Keratinocyte (primary cell): ENCODE measurements around the gene INS. TPM values are rescaled to one million over a fixed set of nuclear protein-coding genes. Genes with fewer than 3 reads are reported as not detected.

Source experiments
- DNase-seq: peaks from one replicate; pipeline ENCODE4 v3.0.0-alpha.2; 2011; ENCODE audit warnings: low read depth, missing footprints, low spot score
- FAIRE-seq: peaks from 2 replicates; lab custom pipeline; 2011; peaks lifted over from hg19 to GRCh38; lab: Jason Lieb, UNC
- H2AFZ ChIP-seq: 2 replicates; pipeline ENCODE4 v1.6.0; 2012; ENCODE audit warnings: low read length, control low read depth, inconsistent platforms; ENCODE audit not compliant: control insufficient read depth
- H3K27ac ChIP-seq: 2 replicates; pipeline ENCODE4 v1.5.1; 2011; ENCODE audit warnings: low read length; ENCODE audit not compliant: control insufficient read depth, insufficient read depth
- H3K27me3 ChIP-seq: 3 replicates; pipeline ENCODE4 v1.6.0; 2011; ENCODE audit warnings: low read length; ENCODE audit not compliant: control insufficient read depth, insufficient read depth; ENCODE audit errors: extremely low read depth
- H3K36me3 ChIP-seq, 2 experiments: 2 replicates in 1 of 2; 3 replicates in 1 of 2; pipeline ENCODE4 v1.5.1; 2011; ENCODE audit warnings: low read length in 2 of 2, mild to moderate bottlenecking in 1 of 2; ENCODE audit not compliant: control insufficient read depth in 2 of 2, insufficient read depth in 2 of 2; ENCODE audit errors: extremely low read depth in 1 of 2
- H3K4me1 ChIP-seq: 3 replicates; pipeline ENCODE4 v1.5.1; 2011; ENCODE audit warnings: low read length; ENCODE audit not compliant: control insufficient read depth, insufficient read depth; ENCODE audit errors: extremely low read depth
- H3K4me2 ChIP-seq: 3 replicates; pipeline ENCODE4 v1.6.0; 2011; ENCODE audit warnings: low read depth, low read length; ENCODE audit not compliant: control insufficient read depth, insufficient read depth; ENCODE audit errors: extremely low read depth
- H3K4me3 ChIP-seq, 3 experiments: fragments of 200-600 bp in 1 of 3; sonication (generic) in 1 of 3; 2 replicates in 2 of 3; 3 replicates in 1 of 3; pipeline ENCODE4 v1.5.1; 2011 to 2016; ENCODE audit warnings: low read length in 3 of 3, mild to moderate bottlenecking in 3 of 3, control low read depth in 2 of 3, inconsistent platforms in 1 of 3, low read depth in 1 of 3, mixed read lengths in 1 of 3, mixed run types in 1 of 3, moderate library complexity in 1 of 3; ENCODE audit not compliant: control insufficient read depth in 2 of 3, insufficient read depth in 2 of 3; ENCODE audit errors: extremely low read depth in 1 of 3
- H3K79me2 ChIP-seq: 2 replicates; pipeline ENCODE4 v1.6.0; 2012; ENCODE audit warnings: low read length; ENCODE audit not compliant: control insufficient read depth, insufficient read depth
- H3K9ac ChIP-seq: 3 replicates; pipeline ENCODE4 v1.6.0; 2011; ENCODE audit warnings: low read length; ENCODE audit not compliant: control insufficient read depth, insufficient read depth; ENCODE audit errors: extremely low read depth
- H3K9me1 ChIP-seq: 3 replicates; pipeline ENCODE4 v1.6.0; 2011; ENCODE audit warnings: low read length; ENCODE audit not compliant: control insufficient read depth, insufficient read depth; ENCODE audit errors: extremely low read depth
- H3K9me3 ChIP-seq: 2 replicates; pipeline ENCODE4 v1.5.1; 2012; ENCODE audit warnings: low read depth, low read length; ENCODE audit not compliant: control insufficient read depth
- H4K20me1 ChIP-seq: 3 replicates; pipeline ENCODE4 v1.6.0; 2011; ENCODE audit warnings: low read length; ENCODE audit not compliant: control insufficient read depth, insufficient read depth; ENCODE audit errors: extremely low read depth
- EZH2 ChIP-seq: IDR thresholded peaks from one replicate; pipeline ENCODE4 v1.6.1; 2012; ENCODE audit warnings: inconsistent platforms, mild to moderate bottlenecking, low read length, moderate library complexity
- dilution Hi-C: fragments of 300-500 bp; cut with MboI; formaldehyde crosslinking; loops from one replicate; pipeline ENCODE4 v1.7.0; 2020; ENCODE audit warnings: low sequenced_read_pairs; ENCODE audit not compliant: extremely low pct_ligation_motif_present
- polyA plus RNA-seq, 5 experiments: library from polyadenylated mRNA; depleted of rRNA in 3 of 5; stranded (reverse) in 3 of 5; stranded (forward) in 1 of 5; unstranded in 1 of 5; fragments of >200 nt; gene quantifications; 1 replicate in 1 of 5; 2 replicates in 3 of 5; 3 replicates in 1 of 5; pipeline versions ENCODE4 v1.2.1 to v1.2.3, GENCODE V29; 2011 to 2012; ENCODE audit warnings: missing spikeins in 2 of 5, low read depth in 1 of 5, low replicate concordance in 1 of 5
- TF ChIP-seq, protein P1 (sequence below), 3 experiments: IDR thresholded peaks in 1 of 3; conservative IDR thresholded peaks in 1 of 3; optimal IDR thresholded peaks in 1 of 3; 2 replicates in 2 of 3; 3 replicates in 1 of 3; pipeline versions ENCODE3 to v1.5.1; 2011; ENCODE audit warnings: low read length in 3 of 3, mild to moderate bottlenecking in 3 of 3, moderate library complexity in 2 of 3, control low read depth in 1 of 3, inconsistent platforms in 1 of 3; ENCODE audit not compliant: insufficient read depth in 2 of 3; ENCODE audit errors: extremely low read depth in 1 of 3

INS gene
- polyA plus RNA-seq, 1 donor (not counting 4 experiments of a cell fraction or from before 2014, with no cell fraction given), result not detected

DNA sequence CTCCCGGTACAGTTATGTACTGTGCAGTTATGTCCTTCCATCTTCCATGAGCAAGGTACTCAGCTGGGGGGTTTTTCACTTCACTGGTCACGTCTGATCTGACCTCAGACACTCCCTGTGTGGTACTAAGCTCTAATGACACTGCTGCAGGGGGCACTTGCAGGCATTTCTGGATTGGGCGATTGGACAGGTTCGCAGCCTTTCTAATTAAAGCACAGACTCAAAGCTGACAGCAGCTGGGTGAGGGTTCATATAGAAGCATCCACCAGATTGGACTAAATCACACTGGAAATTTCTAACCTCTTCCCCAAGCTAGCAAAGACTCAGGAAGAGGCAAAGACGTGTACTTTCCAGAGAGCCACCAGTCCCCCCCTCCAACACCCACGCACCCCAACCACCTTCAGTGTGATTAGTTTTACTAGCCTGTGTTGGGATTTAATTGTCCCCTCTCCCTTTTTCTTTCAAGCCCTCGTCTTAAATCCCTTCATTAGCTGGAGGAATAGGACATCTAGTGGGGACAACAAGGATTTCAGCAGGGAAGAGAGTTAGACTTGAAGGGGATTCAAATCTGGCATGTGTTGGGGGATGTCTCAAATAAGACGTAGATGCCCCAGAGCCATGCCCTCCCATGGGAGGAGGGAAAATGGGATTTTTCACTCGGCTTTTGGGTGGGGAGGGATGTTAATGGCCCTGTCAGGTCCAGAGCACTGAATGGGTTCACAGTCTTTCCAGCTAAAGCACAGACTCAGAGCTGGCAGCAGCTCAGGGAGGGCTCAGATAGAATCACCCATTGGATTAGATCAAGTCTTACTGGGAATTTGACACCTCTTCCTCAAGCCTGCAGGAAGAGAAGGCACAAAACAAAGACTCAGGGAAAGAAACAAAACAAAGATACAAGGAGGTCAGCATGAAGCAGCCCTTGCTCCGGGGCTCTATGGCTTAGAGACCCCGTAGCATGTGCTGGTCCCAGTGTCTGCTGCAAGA is 10.9 kb downstream of the INS start:
- dilution Hi-C loops, result no loop called here
- Histone ChIP-seq H3K9me3 (no peaks in the 10 kb centered on the region), H3K4me2 (no peak overlapping the region), H3K9me1 (no peaks in the 10 kb centered on the region), H3K36me3 (no peaks in the 10 kb centered on the region), H3K9ac (no peak overlapping the region), H3K4me3 (no peak overlapping the region), H2AFZ (no peak overlapping the region), H3K4me1 (peaks cover 5% of the 10 kb centered on the region), H3K27ac (no peak overlapping the region), H4K20me1 (peaks cover 5% of the 10 kb centered on the region), H3K27me3 (peaks cover 64% of the 10 kb centered on the region), H3K79me2 (no peaks in the 10 kb centered on the region)
- TF ChIP-seq, protein P1, sequence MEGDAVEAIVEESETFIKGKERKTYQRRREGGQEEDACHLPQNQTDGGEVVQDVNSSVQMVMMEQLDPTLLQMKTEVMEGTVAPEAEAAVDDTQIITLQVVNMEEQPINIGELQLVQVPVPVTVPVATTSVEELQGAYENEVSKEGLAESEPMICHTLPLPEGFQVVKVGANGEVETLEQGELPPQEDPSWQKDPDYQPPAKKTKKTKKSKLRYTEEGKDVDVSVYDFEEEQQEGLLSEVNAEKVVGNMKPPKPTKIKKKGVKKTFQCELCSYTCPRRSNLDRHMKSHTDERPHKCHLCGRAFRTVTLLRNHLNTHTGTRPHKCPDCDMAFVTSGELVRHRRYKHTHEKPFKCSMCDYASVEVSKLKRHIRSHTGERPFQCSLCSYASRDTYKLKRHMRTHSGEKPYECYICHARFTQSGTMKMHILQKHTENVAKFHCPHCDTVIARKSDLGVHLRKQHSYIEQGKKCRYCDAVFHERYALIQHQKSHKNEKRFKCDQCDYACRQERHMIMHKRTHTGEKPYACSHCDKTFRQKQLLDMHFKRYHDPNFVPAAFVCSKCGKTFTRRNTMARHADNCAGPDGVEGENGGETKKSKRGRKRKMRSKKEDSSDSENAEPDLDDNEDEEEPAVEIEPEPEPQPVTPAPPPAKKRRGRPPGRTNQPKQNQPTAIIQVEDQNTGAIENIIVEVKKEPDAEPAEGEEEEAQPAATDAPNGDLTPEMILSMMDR (optimal IDR thresholded peaks at IDR 0.05 in 1 of 3, IDR thresholded peaks at IDR 0.05 in 1 of 3, conservative IDR thresholded peaks at IDR 0.05 in 1 of 3; ENCODE audit: extremely low read depth in 1 of 3, insufficient read depth in 2 of 3, low read length in 3 of 3), result peak; percentile 36 to 63 (median 53)
- TF ChIP-seq EZH2, result peak; percentile 45
- FAIRE-seq, result no peak
- DNase-seq, result no peak

DNA sequence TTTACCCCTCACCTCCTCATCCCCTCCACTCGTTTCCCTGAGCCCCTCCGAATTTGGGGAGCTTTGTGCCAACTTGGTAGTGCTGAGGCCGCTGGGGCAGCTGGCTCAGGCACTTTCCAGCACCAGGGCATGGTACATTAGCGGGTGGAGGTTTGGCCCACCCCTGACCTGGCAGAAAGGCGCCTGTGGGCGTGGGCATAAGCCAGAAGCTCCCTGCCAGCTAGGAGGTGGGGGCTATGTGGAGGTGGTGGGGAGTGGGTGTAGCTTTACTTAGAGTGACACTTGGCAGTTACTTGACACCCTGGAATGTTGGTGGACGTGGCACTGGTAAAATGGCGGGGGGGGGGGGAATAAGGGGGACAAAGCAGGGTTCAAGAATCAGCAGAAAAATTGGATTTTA is 11.5 kb downstream of the INS start:
- Histone ChIP-seq H3K4me2 (no peak overlapping the region), H3K4me3 (no peak overlapping the region), H3K9ac (no peak overlapping the region), H3K9me1 (no peaks in the 10 kb centered on the region), H3K79me2 (no peaks in the 10 kb centered on the region), H3K27ac (no peak overlapping the region), H3K27me3 (peaks cover 70% of the 10 kb centered on the region), H4K20me1 (peaks cover 6% of the 10 kb centered on the region), H2AFZ (no peak overlapping the region), H3K9me3 (no peaks in the 10 kb centered on the region), H3K4me1 (peaks cover 5% of the 10 kb centered on the region), H3K36me3 (no peaks in the 10 kb centered on the region)
- TF ChIP-seq, protein P1 (optimal IDR thresholded peaks at IDR 0.05 in 1 of 3, IDR thresholded peaks at IDR 0.05 in 1 of 3, conservative IDR thresholded peaks at IDR 0.05 in 1 of 3; ENCODE audit: extremely low read depth in 1 of 3, insufficient read depth in 2 of 3, low read length in 3 of 3), result no peak
- no peak for TF ChIP-seq EZH2
- DNase-seq, result no peak
- dilution Hi-C loops, result no loop called here
- FAIRE-seq, result no peak
